NCI-H128 (cell line): Measurements from ENCODE around the gene CPA4.

Experiments used
- DNase-seq: peaks from one replicate; lab custom pipeline; 2025; ENCODE audit not compliant: unreplicated experiment; lab: John Stamatoyannopoulos, UW

The CPA4 gene

DNA sequence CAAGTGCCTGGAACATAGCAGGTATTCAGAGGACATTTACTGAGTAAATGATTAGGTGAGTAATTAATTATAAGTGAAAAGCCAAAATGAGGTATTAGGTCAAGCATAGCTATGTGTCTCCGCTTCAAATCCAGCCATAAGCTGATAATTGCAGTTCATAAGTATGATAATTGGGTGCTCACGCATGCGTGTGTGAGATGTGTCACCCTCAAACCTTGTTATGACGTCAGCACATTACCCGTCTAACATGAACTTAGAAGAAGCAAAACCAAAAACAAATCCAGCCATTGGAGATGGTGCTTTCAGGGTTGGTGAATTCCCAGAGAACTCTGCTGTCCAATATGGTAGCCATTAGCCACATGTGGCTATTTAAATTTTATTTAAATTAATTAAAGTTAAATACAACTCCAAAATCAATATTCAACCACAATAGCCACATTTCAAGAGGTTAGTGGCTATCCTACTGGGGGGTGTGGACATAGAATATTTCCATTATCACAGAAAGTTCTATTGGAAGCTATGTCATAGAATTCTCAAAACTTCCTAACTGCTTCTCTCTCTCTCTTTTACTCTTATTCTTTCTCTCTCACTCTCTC is 51.4 kb downstream of the CPA4 start, which contains the start of gene CPA5:
CPA5 (plus strand) TSS at position 546 of the 596 bp plus-strand sequence. CDS start 1,670 bp downstream, outside the sequence.
- DNase-seq: no peak

DNA sequence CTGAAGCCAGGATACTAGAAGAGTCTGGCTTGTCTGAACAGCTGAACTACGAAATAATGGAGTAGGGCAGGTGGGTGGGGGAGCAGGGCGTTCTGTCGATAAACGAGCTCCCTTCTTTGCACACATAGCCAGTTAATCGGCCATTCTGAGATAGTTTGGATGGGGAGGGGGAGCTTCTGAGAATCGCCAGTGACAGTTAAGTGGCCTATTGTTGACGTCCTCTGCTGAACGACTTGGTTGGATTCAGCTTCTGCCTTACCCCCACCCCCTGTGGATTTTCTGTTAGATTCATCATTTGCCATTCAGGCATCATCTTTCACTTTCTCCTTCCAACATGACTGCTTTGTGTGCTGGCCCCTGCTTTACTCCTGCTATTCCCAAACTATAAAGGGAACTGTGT is 52.2 kb downstream of the CPA4 start:
- peak; percentile 58 for DNase-seq

DNA sequence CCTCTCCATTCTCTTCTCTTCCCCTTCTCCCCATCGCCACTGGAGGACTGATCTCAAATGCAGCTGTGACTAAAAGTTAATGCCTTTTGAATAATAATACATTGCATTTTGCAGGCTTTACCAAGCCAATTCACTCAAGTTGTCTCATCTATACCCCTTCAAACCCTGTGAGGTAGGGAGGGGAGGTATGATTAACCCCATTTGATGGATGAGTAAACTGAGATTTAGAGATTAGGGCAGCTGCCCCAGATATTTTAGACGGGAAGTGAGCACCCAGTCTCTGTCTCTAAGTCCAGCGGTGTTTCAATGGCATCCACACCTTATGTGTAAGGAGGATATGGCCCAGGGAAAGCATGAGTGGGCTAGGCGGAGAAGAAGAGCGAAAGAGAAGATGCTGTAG is 52.8 kb downstream of the CPA4 start:
- DNase-seq: no peak

DNA sequence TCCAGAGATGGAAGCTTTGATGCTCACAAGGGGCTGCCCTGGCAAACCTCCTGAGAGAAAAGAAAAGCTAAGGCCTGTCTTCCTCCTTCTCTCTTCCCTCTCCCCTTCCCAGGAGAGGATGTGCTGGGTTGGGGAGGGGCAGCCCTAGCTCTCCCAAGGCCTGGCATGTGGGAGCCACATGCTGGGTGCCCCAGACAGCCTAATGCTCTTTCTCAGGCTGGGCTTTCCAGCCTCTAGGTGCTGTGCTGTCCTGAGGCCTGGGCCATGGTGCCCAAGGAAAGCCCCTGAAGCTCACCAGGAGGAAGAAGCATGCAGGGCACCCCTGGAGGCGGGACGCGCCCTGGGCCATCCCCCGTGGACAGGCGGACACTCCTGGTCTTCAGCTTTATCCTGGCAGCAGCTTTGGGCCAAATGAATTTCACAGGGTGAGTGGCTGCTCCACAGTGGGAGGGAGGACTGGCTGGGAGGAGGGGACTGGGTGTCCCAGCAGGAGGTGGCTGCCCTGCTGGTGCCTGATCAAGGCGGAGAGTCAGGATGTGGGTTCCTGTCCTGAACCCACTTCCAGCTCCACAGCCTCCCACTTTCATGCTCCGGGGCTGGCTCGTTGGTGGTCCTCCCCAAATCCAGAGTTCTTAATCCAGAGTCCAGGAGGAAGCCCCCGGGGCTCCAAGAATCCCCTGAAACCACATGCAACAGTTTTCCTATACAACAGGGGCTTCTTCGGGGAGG is 53.4 kb downstream of the CPA4 start:
- DNase-seq: no peak

GRCh38 chr7:130346941-130347340 is 54.0 kb downstream of the CPA4 start:
- DNase-seq: no peak

- peak; percentile 51 for DNase-seq
These were observed 57.2 kb downstream of the CPA4 start for GRCh38 chr7:130349911-130350782.

GRCh38 chr7:130350945-130351790 is 58.2 kb downstream of the CPA4 start:
- peak; percentile 79 for DNase-seq

DNA sequence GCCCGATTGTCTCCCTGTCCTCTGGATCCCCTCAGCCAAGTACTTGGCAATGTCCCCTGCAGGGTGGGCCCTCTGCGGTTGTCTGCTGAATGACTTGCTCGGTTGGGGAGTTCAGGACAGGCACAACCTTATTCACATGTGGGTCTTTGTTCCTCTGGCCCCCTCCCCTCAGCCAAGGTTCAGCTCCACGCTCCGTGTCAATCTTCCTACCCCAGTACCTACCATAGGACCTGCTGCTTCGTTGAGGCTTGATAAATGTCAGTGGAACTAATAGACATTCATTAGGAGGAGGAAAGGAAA is 58.8 kb downstream of the CPA4 start:
- no peak for DNase-seq

DNA sequence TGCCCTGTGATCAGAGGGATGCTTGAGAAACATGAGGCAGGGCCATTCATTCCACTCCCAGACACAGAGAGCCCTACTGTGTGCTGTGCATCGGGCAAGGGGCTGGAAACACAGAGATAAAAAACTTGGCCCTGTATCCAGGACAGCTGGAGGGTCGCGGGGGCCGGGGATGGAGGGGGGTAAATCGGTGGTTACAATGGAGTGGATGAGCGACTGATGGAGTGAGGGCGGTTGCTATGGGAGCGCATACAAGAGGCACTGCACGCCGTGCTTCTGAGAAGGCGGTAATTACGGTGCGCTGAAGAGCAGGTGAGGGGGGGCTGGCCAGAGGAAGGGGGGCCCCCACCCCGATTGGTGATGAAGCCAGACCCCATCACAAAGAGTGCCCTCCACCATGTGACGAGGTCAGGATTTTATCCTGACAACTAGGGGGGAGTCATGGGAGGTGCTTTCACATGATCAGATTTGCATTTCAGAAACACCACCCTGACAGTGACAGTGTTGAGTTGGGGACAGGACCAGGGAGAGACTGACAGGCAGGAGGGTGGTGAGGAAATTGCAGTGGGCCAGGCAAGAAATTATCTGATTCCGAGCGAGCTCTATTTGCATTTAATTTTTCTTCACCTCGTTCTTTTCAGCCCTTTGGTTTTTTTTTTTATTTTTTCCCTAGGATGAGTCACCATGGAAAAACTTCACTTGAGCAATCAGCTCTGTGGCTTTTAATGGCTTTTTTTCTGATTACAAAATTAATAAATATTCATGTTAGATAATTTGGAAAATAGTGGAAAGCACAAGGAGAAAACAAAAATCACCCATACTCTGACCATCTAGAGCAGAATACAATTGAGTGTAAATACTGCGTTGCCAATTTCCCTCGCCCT is 59.5 kb downstream of the CPA4 start:
- DNase-seq: peak; percentile 92

- DNase-seq: peak; percentile 16
These were observed 60.2 kb downstream of the CPA4 start for GRCh38 chr7:130353196-130353595.

DNA sequence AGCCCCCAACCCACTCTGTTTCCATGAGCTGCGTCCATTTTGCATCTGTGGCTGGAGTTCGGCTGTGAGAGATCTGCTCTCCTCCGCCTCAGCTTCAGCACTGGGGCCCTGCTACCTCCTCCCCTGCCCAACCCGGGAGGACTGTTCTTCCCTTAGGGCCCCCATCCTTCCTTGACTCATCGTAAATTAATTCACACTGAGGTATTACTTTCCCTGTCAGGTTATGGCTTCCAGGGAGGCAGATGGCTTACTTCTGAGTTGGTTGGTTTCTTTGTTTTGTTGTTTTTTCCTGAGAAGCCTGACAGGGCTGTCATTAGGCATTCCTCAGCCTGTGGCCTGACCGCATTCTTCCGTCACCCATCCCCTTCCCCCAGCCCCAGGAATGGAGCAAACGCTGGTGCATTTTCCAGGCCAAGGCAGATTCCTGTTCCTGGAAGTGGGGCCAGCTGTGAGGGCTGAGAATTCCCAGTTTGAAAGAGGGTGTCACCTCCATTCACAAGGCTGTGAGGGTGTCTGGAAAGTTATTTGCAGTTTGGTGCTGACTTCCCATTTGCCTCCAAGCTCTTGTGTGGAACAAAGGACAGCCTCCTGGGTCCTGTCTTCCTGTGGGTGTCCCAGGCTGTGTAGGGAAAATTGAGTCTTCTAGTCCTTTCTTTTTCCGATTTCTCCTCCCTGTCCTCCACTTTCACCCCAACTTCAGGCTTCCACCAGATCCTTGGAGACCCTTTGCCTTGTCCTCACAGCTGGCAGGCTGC is 63.3 kb downstream of the CPA4 start:
- no peak for DNase-seq

DNA sequence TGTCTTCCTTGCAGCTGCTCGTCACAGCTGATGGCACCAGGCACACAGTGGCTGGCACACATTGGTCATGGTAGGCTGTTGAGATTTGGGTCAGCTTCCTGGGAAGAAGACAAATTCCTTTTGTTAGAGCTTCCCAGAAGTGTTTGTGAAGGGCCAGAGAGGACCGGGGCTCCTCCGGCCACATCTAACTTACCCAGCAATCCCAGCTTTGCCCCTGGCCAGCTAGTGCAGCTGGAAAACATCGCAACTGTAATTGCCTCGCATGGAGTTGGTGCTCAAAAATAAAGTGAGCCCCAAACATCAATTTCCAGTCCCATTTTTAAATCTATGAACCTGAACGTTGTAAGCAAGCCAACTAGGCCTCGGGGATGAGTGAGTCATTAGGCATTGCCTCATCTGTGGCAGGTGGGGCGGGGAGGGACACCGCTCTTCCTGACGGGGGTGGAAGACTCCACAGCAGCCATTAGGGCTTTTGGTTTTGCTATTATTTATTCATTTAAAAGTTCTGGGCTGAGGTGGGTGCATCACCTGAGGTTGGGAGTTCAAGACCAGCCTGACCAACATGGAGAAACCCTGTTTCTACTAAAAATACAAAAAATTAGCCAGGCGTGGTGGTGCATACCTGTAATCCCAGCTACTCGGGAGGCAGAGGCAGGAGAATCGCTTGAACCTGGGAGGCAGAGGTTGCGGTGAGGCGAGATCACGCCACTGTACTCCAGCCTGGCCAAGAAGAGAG is 64.1 kb downstream of the CPA4 start:
- DNase-seq: no peak

- no peak for DNase-seq
These were observed 65.5 kb downstream of the CPA4 start for GRCh38 chr7:130358471-130358870.

GRCh38 chr7:130359276-130359857 is 66.4 kb downstream of the CPA4 start:
- no peak for DNase-seq

GRCh38 chr7:130360518-130360917 is 67.6 kb downstream of the CPA4 start:
- no peak for DNase-seq

- no peak for DNase-seq
These were observed 68.7 kb downstream of the CPA4 start for GRCh38 chr7:130361681-130362080.

DNA sequence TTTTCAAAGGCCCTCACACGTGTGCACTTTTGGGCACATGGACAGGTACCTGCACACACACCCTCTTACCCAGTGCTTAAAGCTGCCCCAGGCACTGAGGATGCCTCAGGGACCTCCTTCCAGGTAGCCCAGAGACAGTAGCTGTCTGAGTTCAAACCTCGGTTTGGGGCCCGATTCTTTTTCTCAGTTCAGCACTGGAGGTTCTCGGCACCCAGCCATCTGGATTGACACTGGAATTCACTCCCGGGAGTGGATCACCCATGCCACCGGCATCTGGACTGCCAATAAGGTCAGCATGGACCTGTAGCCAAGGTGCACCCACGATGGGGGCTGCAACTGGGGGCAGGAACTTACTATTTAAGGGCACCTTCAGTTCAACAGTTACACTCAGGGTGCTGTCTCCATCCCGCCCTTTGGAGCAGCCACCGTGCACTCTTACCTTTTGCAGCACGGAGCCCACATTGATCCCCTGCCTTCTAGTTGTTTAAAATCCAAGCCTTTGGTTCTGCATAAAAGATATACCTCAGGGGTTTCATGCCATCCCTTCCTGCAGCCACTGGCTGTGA is 69.4 kb downstream of the CPA4 start:
- no peak for DNase-seq
